Progenitor cell of endocrine pancreas (in vitro differentiated cells): ENCODE data around the gene EXOC5. TPM values are rescaled to one million over a fixed set of nuclear protein-coding genes. Genes with fewer than 3 reads are reported as not detected.
A peak's percentile ranks its signal among the peaks of the same experiment; 100 is the strongest.
"Not testable (repeated sequence)": the region's sequence is repeated elsewhere in the genome, so short reads cannot be mapped to it uniquely, and the experiment has no call there.

Experiments
- DNase-seq: peaks from one replicate; pipeline ENCODE4 v3.0.0; 2021; ENCODE audit warnings: low spot score; ENCODE audit not compliant: unreplicated experiment
- H3K27ac Mint-ChIP-seq: 2 replicates; pipeline ENCODE4 v1.8.0; 2021; ENCODE audit warnings: mild to moderate bottlenecking, moderate library complexity, mixed read lengths
- H3K27me3 Mint-ChIP-seq: 2 replicates; pipeline ENCODE4 v1.8.0; 2021; ENCODE audit warnings: mixed read lengths
- H3K36me3 Mint-ChIP-seq: 2 replicates; pipeline ENCODE4 v1.8.0; 2022; ENCODE audit warnings: mixed read lengths; ENCODE audit not compliant: insufficient read depth
- H3K4me1 Mint-ChIP-seq: 2 replicates; pipeline ENCODE4 v1.8.0; 2021; ENCODE audit warnings: low read depth, mixed read lengths
- H3K4me3 Mint-ChIP-seq: 2 replicates; pipeline ENCODE4 v1.8.0; 2021; ENCODE audit warnings: low read depth, mild to moderate bottlenecking, moderate library complexity, mixed read lengths
- H3K9me3 Mint-ChIP-seq: 2 replicates; pipeline ENCODE4 v1.8.0; 2021; ENCODE audit warnings: low read depth, mixed read lengths
- total RNA-seq: library from RNA; stranded (reverse); gene quantifications from 2 replicates; pipeline ENCODE4 v1.2.1, GENCODE V29; 2021
- TF ChIP-seq, protein P1 (sequence below): fragments of 200-600 bp; sonication (generic); IDR thresholded peaks from one replicate; pipeline ENCODE4 v1.5.0; 2021; ENCODE audit warnings: antibody characterized with exemption, mild to moderate bottlenecking; ENCODE audit not compliant: unreplicated experiment

Gene EXOC5
- total RNA-seq, 1 donor from 2014 or later = 88.8 TPM

DNA sequence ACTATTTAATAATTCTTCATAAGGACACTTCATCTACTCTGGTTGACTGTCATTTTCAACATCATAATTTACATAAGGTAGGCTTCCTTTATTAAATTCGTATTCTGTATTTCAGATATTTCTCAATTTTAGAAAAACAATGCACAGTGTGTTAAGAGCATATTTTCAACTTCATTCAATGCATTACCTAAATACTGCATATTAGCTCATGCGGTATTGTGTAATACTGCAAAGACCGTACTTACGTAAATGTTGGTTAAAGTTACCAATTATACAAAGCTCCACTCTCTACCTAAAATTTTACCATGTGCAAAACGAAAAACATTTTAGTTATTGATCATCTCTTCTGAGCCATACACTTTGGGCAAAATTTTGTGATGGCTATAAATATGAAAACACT is 62.8 kb downstream of the EXOC5 start:
- Mint-ChIP-seq H3K36me3 (peaks cover 9% of the 10 kb centered on the region), H3K27ac (no peak overlapping the region), H3K9me3 (no peaks in the 10 kb centered on the region), H3K4me3 (no peak overlapping the region), H3K27me3 (no peaks in the 10 kb centered on the region), H3K4me1 (no peaks in the 10 kb centered on the region)
- DNase-seq = no peak
- TF ChIP-seq, protein P1, sequence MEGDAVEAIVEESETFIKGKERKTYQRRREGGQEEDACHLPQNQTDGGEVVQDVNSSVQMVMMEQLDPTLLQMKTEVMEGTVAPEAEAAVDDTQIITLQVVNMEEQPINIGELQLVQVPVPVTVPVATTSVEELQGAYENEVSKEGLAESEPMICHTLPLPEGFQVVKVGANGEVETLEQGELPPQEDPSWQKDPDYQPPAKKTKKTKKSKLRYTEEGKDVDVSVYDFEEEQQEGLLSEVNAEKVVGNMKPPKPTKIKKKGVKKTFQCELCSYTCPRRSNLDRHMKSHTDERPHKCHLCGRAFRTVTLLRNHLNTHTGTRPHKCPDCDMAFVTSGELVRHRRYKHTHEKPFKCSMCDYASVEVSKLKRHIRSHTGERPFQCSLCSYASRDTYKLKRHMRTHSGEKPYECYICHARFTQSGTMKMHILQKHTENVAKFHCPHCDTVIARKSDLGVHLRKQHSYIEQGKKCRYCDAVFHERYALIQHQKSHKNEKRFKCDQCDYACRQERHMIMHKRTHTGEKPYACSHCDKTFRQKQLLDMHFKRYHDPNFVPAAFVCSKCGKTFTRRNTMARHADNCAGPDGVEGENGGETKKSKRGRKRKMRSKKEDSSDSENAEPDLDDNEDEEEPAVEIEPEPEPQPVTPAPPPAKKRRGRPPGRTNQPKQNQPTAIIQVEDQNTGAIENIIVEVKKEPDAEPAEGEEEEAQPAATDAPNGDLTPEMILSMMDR = no peak

DNA sequence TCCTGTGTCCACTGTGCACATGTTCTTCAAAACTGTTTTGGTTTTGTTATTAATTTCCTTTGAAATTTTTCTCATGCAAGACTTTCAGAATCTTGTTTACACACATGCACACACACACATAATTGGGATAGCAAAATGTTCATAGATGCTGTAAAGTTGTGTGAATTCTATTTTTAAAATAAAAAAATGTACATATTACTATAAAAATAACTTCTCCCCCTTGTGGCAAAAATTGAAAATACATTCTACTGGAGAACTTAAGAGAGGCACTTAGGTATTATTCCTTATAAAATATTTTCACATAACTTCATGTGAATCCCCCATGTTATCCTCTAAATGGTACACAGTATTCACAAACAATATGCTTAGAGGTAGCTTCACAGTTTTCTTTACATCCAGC is 66.0 kb downstream of the EXOC5 start:
- not testable (repeated sequence) for H3K9me3 Mint-ChIP-seq, H3K4me3 Mint-ChIP-seq, H3K27ac Mint-ChIP-seq, DNase-seq, H3K27me3 Mint-ChIP-seq, H3K4me1 Mint-ChIP-seq, H3K36me3 Mint-ChIP-seq
- TF ChIP-seq, protein P1 = peak; percentile 58

DNA sequence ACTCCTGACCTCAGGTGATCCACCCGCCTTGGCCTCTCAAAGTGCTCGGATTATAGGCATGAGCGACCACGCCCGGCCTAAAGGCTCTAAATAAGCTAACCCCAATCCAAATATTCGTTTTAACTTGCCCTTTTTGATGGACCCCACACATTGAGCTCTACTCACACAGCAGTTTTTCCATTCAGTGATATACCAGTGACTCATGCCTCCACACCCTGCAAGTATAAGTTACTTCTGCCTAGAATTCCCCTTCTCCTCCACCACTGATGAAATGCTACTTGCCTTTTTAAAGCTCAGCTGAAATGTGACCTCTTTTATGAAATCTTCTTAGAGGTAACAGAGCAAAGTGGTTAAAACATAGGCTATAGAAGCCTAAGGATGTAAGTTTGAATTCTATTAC is 68.8 kb downstream of the EXOC5 start:
- TF ChIP-seq, protein P1 = no peak
- H3K36me3 Mint-ChIP-seq = peaks cover 2% of the 10 kb centered on the region
- no peaks in the 10 kb centered on the region for H3K27me3 Mint-ChIP-seq
- no peaks in the 10 kb centered on the region for H3K4me1 Mint-ChIP-seq
- no peak overlapping the region for H3K4me3 Mint-ChIP-seq
- peaks cover 8% of the 10 kb centered on the region for H3K9me3 Mint-ChIP-seq
- no peak overlapping the region for H3K27ac Mint-ChIP-seq
- DNase-seq = no peak

DNA sequence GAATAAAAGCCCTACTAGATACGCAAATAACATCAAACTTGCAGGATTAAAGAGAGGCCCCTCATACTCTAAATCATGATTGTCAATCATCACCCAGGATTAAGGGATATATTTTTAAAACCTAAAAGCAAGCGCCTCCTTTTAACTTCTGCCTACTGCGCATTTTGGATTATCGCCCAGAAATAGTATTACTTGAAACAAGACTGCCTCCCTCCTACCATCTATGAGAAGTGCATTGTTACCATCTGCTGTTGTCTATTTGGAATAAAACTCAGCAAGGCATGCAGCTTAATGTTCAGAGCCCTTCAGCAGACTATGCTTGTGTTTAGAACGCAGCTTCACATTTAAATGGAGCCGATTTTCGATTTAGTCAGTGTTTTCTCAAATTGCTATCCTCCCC is 79.6 kb downstream of the EXOC5 start:
- TF ChIP-seq, protein P1 = peak; percentile 25
- peaks cover 1% of the 10 kb centered on the region for H3K4me1 Mint-ChIP-seq
- H3K4me3 Mint-ChIP-seq = no peak overlapping the region
- H3K27me3 Mint-ChIP-seq = peaks cover 11% of the 10 kb centered on the region
- no peak overlapping the region for H3K27ac Mint-ChIP-seq
- H3K9me3 Mint-ChIP-seq = no peaks in the 10 kb centered on the region
- DNase-seq = no peak
- H3K36me3 Mint-ChIP-seq = no peaks in the 10 kb centered on the region

DNA sequence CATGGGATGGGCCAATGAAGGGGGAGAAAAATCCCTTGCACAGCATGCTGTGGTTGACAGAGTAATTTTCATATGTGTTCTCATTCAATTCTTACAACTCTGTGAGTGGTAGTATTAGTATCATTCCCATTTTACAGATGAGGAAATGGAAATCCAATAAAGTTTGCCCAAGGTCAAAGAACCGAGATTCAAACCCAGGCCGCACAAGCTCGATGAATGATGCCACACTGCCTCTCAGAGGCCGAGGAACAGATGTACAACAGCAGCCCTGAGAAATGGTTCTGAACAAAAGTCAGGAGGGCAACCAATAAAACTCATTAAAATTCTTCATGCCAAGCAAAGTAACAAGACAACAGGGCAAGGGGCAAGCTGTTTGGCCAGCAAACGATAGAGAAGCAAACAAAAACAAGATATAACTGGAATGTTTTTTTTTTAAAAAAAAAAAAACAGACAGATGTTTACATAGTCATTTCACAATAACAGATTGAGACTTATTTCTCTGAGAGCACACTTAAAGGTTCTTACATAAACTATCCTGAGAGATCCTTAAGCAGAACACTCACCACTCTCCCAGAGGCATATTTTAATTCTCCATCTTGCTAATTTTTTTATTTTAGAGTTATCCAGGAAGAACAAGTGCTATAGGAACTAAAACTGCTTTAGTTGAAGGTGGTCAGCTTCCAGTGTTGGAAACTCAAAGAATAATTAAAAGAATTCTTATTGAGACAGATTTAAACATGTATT is 85.8 kb downstream of the EXOC5 start:
- no peak for DNase-seq
- peaks cover 1% of the 10 kb centered on the region for H3K4me1 Mint-ChIP-seq
- TF ChIP-seq, protein P1 = peak; percentile 54
- H3K4me3 Mint-ChIP-seq = no peak overlapping the region
- no peaks in the 10 kb centered on the region for H3K9me3 Mint-ChIP-seq
- no peaks in the 10 kb centered on the region for H3K36me3 Mint-ChIP-seq
- H3K27ac Mint-ChIP-seq = no peak overlapping the region
- H3K27me3 Mint-ChIP-seq = peaks cover 30% of the 10 kb centered on the region
